ENCODE results near the gene RNF217.
"Not testable (repeated sequence)": the region's sequence is repeated elsewhere in the genome, so short reads cannot be mapped to it uniquely, and the experiment has no call there.

RNF217 gene, protein sequence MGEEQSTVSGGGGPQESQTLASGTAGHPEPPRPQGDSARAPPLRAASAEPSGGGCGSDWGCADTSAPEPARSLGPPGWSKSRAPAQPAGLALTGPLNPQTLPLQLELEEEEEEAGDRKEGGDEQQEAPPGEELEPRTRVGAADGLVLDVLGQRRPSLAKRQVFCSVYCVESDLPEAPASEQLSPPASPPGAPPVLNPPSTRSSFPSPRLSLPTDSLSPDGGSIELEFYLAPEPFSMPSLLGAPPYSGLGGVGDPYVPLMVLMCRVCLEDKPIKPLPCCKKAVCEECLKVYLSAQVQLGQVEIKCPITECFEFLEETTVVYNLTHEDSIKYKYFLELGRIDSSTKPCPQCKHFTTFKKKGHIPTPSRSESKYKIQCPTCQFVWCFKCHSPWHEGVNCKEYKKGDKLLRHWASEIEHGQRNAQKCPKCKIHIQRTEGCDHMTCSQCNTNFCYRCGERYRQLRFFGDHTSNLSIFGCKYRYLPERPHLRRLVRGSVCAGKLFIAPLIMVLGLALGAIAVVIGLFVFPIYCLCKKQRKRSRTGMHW

DNA sequence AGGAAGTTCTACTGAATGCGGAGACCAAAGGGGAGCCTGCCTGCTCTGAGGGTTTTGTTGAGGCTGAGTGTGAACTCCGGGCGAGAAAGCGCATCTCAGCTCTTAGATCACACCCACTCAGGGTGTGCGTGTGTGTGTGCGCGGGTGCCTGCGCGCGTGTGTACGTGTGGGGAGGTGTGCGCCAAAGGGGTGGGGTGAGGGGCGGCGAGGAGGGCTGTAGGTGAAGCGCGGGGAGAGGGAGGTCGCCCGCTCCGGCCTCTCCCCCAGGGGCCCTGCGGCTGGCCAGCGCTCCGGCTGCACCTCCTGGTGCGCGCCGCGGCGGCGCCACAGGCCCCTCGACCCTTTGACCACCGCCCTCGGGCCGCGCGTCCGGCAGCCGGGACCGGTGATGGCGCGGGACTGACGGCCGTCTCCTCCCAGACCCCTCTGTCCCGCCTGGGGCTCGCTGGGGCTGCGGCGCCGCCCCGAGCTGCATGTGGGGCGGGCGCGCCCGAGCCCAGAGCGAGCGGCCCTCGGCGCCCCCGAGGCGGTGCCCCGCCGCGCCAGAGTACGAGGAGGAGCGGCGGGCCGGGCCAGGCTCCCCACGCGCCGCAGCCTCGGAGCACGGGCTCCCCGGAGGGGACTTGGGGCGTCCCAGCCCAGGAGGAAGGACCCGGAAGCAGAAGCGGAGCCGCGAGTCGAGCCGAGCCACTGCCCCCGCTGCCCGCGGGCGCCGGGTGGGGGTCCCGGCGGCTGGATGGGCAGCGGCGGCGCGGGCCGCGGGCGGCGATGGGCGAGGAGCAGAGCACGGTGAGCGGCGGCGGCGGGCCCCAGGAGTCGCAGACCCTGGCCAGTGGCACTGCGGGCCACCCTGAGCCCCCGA lies at the start of gene RNF217:
Gene RNF217 (plus strand): TSS at position 661 of the 862 bp plus-strand sequence. CDS start 108 bp downstream, at position 769.
- in situ Hi-C loops (cut with HindIII; ENCODE audit: low sequenced_read_pairs), result no loop called here

DNA sequence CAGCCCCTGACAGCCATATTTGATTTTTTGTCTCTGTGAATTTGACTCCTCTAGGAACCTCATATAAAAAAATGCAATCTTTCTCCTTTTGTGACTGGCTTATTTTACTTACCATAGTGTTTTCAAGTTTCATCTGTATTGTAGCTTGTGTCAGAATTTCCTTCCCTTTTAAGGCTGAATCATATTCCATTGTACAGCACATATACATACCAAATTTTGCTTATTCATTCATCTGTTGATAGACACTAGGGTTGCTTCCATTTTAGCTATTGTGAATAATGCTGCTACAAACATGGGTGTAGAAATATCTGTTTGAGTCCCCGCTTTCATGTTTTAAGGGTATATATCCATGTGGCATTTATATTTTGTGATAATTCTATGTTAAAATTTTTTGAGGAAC lies 49.2 kb upstream of the RNF217 start:
- in situ Hi-C loops (cut with HindIII; ENCODE audit: low sequenced_read_pairs), result no loop called here

DNA sequence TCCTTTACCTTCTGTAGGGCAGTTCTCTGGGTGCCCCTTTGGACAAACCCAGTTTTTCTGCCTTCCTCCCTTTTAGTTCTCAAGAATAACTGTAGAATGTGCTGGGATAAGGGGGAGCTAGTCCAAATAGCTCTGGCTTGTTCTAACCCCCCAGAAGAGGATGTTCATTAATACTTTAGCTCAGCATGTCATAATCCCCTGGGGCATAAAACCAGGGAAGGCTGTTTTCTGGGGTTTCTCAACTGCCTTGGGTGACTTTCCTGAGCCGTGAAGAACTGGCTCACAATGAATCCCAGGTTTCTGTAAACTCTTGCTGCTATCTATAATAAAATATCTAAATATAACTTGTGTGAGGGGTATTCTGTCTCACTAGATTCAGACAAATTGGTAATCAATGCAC lies 44.5 kb upstream of the RNF217 start:
- in situ Hi-C loops (cut with HindIII; ENCODE audit: low sequenced_read_pairs), result no loop called here

DNA sequence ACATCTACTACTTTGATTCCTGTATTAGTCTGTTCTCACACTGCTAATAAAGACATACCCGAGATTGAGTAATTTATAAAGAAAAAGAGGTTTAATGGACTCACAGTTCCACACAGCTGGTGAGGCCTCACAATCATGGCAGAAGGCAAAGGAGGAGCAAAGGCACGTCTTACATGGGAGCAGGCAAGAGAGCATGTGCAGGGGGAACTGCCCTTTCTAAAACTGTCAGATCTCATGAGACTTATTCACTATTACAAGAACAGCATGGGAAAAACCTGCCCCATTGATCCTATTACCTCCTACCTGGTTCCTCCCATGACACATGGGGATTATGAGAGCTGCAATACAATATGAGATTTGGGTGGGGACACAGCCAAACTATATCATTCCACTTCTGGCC lies 42.5 kb upstream of the RNF217 start:
- in situ Hi-C loops (cut with HindIII; ENCODE audit: low sequenced_read_pairs), result not testable (repeated sequence)

DNA sequence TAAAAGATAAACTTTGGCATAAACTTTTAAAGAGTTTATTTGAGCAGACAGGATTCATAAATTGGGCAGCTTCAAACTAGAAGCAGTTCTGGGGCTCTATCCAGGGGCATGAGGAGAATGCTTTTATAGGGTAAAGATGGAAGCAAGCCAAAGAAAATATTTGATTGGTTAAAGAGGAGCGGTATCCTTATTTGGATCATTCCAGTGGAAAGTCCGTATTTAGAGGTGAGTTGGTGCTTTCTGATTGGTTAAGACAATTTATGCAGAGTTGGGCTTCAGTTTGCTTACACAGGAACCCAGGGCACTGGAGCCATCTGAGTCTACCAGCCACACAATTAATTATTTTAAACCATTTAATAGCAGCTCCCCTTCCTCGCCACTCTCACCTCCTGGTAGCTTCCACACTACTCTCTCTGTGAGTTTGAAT lies 37.9 kb upstream of the RNF217 start:
- in situ Hi-C loops (cut with HindIII; ENCODE audit: low sequenced_read_pairs), result no loop called here

DNA sequence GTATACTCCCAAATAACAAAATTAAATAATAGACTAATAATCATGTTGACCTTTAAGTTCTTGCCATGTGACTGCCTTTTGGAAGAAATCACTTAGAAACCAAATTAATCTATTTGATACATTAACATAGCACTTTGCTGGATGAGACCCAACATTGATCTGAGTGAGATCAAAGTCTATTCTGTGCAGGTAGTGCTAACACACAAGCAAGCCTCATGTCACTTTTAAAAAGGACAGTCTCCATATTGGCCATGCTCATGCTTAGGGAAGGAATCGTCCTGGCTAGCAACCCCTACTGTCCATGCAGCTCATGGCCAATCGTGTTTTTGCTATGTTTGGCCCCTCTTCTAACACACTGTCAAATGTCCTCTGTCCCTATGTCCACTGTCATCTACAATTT lies 35.8 kb upstream of the RNF217 start:
- in situ Hi-C loops (cut with HindIII; ENCODE audit: low sequenced_read_pairs), result no loop called here

DNA sequence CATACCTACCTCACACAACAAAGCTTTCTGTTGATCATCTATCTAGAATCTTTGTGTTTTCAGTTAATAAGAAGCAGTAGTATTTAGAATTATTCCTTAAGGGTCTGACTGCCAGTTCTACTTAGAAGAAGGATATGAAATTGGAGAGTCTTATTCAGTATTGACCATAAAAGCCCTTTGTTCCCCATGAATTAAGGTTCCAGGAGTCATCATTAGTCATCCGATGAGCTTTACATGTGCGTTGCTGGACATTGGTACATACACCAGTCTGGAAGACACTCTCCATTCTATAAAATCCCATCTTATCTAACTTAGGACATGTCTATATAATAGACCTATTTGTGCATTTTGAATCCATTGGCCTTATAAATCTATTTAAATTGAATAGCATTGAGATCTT lies 34.4 kb upstream of the RNF217 start:
- in situ Hi-C loops (cut with HindIII; ENCODE audit: low sequenced_read_pairs), result no loop called here

DNA sequence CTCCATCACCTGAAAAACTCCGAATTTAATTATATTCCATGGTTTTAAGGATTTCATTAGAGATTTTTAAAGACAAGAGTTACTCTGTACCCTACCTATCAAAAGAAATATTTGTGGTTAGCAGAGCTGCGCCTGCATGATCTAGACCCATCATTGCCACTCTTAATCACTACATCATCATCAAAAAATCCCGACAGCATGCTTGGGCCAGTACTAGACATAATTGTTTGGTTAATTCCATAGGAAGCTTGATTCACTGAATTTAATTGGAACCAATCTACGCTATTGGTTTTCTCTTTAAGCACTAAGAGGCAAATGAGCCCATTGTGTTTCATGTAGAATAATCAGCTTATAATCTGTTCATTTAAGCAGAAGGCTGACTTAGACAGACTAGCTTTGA lies 33.4 kb upstream of the RNF217 start:
- in situ Hi-C loops (cut with HindIII; ENCODE audit: low sequenced_read_pairs), result no loop called here

DNA sequence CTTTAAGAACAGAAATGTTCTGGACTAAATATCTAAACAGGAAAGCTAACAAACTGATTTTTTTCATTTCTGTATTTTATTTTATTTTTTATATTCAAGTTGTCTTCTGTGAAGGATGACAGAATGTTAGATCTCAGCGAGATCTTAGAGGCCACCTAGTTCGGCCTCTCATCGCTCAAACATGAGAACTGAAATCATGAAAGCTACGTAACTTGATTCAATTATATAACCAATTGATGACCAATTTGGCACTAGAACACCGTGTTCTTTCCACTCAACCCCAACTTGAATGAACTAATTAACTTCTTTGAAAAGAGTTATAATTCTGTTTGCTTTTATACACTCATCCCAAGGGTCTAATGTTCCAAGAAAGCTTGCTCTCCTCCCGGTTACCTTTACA lies 24.6 kb upstream of the RNF217 start:
- in situ Hi-C loops (cut with HindIII; ENCODE audit: low sequenced_read_pairs), result no loop called here

DNA sequence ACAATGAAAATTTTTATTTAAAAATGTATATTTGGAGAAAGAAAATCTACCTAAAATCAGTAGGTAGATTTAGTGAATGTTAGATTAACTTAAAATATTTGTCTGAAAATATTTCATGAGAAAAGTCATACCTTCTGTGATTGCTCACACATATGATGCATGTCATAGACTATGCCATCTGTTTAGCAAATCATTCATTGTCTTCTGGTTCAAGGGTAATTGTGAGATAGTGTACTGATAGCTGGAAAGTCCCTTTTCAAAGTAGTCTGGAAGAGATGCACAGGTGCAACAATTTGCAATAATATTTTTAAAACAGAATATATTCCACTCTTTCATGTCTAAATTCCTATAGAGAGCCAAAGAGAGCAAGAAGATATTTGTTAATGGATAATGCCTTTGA lies 21.0 kb upstream of the RNF217 start:
- in situ Hi-C loops (cut with HindIII; ENCODE audit: low sequenced_read_pairs), result no loop called here

DNA sequence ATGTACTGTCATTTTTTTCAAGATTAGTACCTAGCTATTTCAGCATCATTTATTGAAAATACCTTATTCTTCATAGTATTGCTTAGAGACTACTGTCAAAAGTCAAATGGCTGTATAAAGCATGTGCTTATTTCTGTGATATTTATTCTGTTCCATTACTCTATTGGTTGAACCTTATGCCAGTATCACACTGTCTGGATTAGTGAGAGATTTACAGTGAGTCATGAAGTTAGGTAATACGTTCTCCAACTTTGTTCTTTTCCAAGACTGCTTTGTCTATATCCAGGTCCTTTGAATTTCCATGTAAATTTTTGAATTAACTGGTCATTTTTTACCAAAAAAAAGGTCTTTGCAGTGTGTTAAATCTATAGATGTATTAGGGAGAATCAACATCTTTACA lies 18.6 kb upstream of the RNF217 start:
- in situ Hi-C loops (cut with HindIII; ENCODE audit: low sequenced_read_pairs), result no loop called here

DNA sequence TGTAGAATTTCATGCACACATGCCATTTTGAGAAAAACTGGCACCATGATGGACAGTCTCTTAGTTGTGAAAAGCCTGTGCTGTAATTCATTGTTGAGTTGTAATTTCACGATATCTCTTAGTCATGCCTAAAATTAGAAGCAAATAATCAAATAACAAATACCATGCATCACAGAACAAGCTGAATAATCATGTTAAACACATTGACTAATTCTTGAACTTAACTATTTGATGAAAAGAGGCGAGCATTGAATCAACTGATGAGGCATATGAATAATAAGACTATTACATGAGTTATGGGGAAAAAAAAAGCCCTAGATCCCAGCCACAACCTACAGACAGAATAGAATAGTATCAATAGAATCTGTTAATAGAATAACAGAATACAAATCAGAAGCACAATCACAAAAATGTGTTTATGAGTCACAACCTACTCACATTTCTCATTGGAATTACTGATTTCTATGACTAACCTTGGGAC lies 14.2 kb upstream of the RNF217 start:
- in situ Hi-C loops (cut with HindIII; ENCODE audit: low sequenced_read_pairs), result no loop called here

DNA sequence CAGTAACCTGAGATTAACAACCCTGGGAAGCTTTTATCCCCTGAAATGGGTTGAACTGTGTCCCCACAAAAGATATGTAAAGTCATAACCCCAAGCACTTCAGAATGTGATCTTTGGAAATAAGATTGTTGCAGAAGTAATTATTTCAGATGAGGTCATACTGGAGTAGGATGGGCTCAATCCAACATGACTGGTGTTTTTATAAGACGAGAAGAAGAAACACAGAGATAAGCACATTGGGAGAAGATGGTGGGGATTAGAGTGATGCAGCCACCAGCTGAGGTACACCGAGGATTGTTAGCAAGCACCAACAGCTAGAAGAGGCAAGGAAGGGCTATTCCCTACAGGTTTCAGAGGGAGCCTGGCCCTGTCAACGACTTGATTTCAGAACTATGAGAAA lies 12.5 kb upstream of the RNF217 start:
- in situ Hi-C loops (cut with HindIII; ENCODE audit: low sequenced_read_pairs), result no loop called here

DNA sequence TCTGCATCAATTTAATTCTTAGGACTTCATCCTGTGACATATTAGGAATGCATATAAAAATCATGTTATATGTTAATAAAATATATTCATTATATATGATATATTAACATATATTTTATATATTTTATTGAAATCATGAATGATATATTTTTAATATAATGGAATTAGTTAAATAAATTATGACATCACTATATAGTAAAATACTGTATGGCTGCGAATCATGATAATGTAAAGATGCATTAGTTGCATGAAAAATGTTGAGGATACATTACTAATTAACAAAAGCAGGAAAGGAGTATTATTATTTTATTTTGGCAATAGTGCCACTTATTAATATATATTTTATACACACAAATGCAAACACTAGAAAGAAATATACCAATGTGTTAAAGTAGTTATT lies 8.4 kb upstream of the RNF217 start:
- in situ Hi-C loops (cut with HindIII; ENCODE audit: low sequenced_read_pairs), result no loop called here

DNA sequence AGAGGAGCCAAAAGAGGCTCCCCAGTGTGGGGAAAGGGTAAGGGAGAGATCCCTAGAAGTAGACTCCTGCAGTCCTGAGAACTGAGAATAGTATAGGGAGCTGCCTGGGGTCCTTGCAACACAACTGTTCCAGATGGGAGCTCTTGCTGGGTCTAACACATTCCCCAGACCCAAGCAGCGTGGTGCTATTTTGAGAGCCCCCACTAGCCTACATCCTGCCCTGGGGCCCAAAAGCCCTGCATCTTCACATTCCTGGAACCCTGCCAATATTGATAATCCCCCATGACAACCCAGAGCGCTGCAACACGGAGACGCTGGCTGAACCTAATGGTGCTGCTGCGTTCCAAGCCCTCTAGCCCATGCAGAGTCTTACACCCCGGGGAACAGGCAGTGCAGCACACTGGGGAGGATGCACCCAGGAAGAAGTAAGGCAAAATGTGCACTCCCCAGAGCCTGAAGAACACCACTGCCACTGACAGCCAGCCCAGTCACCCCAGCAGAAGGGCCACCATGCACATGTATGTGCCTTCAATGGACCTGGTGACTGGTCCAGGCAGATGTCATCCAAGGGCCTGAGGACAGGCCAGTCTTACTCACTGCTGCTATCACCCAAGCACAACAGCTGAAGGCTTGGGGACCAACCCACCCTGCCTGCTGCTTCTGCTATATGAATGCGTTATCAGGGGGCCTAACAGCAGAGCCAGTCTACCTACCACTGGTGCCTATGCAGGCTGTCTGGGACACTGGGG lies 7.0 kb upstream of the RNF217 start:
- in situ Hi-C loops (cut with HindIII; ENCODE audit: low sequenced_read_pairs), result no loop called here

DNA sequence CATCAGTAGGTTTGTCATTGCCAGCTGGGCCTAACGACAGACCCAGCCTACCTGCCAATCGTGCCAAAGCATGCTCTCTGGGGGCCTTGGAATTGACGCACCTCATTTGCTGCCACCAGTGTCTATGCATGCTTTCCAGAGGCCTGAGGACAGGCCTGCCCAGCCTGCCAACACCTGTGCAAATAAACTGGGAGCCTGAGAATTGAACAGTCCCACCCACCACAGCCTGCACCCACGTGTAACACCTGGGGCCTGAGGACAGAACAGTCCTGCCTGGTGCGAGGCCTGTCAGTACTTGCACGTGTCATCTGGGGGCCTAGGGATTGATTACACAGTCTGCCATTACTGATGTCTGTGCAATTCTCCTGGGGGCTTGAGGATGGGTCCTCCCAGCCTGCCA lies 6.2 kb upstream of the RNF217 start:
- in situ Hi-C loops (cut with HindIII; ENCODE audit: low sequenced_read_pairs), result no loop called here

DNA sequence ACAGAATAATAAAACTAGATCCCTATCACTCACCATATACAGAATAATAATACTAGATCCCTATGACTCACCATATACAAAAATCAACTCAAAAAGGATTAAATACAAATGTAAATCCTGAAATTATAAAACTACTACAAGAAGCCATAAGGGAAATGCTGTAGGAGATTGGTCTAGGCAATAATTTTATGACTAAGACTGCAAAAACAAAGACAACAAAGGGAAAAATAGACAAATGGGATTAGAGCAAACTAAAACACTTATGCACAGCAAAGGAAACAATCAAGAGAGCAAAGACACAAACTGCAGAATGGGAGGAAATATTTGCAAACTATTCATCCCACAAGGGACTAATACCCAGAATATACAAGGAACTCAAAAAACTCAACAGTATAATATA lies 4.1 kb upstream of the RNF217 start:
- in situ Hi-C loops (cut with HindIII; ENCODE audit: low sequenced_read_pairs), result no loop called here

DNA sequence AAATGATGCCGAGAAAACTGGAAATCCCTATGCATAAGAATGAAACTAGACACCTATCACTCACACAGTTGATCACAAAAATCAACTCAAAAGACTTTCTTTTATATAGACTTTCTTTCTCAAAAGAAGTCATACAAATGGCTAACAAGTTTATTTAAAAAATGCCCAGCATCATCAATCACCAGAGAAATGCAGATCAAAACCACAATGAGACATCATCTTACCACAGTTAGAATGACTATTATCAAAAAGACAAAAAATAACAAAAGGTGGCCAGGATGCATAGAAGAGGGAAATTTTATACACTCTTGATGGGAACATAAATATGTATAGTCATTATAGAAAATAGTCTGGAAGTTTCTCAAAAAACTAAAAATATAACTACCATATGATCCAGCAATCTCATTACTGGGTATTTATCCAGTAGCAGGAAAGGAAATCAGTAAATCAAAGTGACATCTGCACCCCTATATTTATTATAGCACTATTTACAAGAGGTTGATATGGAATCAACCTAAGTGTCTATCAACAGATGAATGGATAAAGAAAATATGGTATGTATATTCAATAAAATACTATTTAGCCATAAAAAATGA lies 3.4 kb upstream of the RNF217 start:
- in situ Hi-C loops (cut with HindIII; ENCODE audit: low sequenced_read_pairs), result no loop called here

DNA sequence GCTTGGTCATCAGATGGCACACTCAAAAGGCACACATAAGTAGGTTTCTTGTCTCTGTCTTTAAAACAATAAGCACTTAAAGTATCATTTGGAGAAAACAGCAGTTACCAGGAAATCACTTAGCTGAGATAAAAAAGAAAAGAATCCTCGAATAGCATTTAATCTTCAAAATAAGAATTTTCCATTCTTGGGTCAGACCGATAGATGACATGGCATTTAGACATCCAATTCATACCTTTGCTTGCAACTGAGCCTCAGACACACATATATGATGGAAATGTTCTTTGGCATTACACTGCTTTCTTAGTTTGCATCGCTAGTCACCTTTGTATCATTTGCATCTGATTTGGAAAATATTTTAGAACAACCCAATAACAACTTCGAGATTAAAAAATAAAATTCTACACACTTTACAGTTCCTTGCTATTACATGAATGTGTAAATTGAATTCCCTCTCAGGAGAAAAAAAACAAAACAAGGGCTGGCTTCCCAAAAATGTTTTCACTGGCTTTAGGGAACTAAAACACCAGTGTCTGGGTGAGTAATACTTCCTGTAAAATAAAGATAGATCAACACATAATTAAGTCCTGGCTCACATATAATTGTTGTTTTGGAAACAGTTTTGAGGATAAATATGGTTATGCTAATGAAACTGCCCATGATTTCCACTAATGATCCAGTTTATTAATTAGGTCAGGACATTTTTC lies 1.3 kb upstream of the RNF217 start:
- in situ Hi-C loops (cut with HindIII; ENCODE audit: low sequenced_read_pairs), result no loop called here

DNA sequence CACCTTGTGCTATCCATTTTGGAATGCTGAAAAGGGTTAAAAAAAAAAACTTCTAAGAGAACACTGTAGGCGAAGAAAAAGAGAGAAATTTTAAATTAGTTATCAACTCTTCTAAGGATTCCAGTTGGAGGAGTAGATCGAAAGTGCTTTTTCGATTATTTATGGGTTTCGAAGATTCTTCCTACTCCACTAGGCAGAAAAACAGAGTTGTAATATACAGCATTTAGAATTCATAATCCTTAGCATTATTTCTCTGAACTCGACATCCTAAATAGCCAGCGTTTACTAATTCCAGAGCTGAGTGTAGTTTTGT lies 817 bp upstream of the RNF217 start:
- in situ Hi-C loops (cut with HindIII; ENCODE audit: low sequenced_read_pairs), result no loop called here

Measured in DLD1 (cell line).